IPS-11a (cell line): Measurements from ENCODE around the gene TGM3.

Source experiments
- H3K4me3 ChIP-seq: one replicate; pipeline ENCODE4 v1.5.1; 2013; ENCODE audit warnings: low read depth, low read length, control low read depth

The TGM3 gene

DNA sequence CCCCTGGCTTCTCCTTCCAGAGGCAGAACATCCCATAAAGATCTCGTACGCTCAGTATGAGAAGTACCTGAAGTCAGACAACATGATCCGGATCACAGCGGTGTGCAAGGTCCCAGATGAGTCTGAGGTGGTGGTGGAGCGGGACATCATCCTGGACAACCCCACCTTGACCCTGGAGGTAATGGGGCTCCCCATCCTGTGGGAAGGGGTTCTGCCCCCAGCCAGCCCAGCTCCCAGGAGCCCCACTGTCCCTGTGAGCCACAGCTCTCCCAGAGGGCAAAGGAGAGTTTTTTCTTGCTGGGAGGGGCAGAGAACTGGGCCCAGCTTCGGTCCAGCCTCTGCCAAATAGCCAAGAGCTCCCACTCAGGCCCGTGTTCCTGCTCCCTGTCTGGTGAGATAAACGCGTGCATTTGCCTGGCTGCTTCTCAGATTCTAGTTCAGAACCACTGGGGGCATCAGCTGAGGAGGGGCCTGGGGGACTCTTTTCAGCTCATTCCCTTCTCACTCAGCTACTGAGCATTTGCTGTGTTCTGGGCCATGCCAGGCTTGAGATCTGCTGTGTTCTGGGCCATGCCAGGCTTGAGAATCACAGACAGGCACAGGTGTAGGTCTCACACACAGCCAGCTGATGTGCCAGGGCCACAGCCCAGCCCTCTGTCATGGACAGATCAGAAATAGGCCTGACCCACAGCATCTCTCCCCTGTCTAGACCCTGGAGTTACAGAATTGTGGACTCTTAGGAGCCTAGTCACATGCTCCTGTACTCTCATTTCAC, 39.5 kb downstream of the TGM3 start:
- H3K4me3 ChIP-seq = no peak overlapping the region

DNA sequence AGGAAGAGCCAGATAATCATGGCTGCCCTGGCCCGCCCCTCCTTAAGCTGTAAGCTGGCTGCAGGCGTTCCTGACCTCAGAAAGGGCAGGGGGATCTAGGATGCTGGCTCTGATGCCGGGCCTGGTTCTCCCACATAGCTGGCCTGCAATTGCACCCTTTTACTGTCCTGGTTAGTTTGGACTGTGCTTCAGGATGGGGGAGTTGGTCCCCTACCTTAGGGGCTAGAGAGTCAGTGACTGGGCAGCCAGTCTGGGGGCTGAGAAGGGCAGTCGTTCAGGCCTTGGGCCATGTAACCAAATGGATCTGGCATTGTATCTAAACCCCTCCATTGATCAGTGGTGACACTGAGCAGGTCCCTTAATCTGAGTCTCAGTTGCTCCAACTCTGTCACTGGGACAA, 40.7 kb downstream of the TGM3 start:
- H3K4me3 ChIP-seq = no peak overlapping the region

DNA sequence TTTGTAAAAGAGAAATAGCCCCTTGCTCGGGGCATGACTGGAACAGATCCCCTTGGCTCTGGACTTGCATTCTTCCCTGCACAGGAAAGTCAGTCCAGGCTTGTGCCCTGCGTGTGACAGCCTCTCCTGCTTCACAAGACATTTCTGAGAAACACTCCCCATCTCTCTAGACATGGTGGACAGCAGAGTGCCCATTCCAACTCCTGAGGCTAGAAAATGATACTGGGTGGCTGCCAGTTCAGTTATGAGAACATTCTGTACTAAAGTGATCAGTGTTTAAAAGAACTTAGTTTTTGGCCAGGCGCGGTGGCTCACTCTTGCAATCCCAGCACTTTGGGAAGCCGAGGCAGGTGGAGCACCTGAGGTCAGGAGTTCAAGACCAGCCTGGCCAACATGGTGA, 41.3 kb downstream of the TGM3 start:
- H3K4me3 ChIP-seq = no peak overlapping the region

DNA sequence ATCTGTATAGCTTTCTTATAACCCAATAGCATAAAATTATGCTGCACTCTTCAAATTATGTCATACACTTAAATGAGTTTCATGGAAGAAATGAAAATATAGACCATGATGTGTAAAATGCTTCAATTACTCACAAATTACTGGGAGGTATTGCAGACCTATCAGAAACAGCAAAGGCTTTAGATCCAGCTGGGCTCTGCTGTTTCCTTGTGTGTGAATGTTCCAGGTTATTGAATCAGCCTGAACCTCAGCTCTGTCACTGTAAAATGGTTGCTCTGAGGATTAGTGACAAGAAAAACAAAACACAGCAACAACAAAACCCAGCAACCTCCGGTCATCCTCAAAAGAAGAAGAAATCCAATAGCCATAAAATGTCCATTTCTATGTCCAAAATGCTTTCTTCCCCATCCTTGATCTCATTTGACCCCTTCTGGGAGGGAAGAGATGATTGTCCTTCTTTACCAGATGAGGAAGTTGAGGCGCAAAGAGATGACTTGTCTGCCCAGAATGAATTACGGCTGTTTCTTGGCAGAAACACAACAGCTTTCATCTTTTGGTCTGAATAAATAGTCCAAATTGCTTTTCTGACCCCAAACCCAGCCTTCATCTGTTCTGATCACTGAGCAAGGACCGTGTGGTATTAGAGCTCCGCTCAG, 42.7 kb downstream of the TGM3 start:
- H3K4me3 ChIP-seq = no peak overlapping the region

DNA sequence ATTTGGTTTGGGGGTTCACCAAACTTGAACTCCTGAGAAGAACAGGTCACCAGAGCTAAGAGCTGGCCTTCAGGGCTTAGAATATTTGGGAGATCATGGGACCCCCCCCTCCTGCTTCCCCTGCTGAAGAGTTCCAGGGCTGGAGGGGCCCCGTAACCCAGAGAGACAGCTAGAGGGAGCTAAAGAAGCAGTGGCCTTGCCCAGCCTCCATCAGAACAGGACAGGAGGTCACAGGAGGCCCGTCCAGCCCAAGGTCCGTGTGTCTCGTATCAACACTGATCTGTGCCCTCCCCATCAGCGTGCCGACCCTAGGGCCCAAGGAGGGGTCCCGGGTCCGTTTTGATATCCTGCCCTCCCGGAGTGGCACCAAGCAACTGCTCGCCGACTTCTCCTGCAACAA, 44.3 kb downstream of the TGM3 start:
- no peak overlapping the region for H3K4me3 ChIP-seq

DNA sequence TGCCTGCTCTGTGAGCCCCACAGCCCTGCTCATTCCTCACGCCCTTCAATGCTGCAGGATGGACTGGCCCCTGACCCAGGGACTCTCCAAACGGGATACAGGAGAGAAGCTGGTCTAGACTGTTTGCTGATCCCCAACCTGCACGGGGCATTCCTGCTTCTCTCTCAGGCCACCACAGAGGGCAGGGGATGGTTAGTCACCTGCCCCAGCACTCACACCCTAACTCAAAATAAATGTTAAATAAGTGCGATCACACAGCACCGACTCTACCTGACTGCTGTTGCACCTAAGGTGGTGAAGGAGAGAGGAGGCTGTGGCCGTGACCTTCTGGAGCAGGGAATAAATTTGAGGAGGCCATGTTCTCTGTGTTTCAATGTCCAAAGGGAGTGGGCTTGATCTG, 45.0 kb downstream of the TGM3 start:
- H3K4me3 ChIP-seq = no peak overlapping the region

DNA sequence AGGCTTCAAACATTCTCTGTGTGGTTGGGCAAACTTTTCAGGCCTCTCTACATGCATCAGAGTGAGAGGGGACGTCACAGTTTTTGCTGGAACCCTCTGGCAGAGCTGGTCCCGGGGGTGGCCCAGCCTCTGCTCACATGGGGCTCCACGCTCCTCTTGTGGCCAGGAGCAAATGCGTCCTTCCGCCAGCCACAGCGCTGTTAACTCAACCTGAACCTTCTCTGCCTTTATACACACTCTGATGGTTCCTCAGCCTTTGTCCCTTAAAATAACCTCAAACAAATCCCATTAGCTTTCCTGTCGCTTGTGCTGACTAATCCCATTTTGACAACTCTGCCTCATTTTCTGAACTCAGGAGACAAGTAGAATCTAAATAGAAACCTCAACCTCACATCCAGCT, 45.5 kb downstream of the TGM3 start:
- H3K4me3 ChIP-seq = no peak overlapping the region

DNA sequence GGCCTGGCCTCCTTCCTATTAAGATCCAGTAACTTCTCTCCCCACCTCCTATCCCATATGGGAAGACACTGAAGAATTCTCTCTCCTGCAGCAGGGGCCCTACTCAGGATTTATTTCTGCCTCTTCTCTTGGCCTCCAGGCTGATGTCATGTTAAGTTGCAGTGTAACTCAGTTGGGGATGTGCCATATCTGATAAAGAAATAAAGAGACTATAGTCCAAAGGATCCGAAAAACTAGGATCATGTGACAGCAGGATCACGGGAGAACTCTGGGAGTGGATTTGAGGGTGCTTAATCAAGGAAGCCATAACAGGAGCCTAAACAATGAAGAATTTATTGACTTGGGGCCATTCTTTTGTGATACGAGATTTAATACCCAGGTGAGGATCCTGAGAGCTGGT, 46.4 kb downstream of the TGM3 start:
- H3K4me3 ChIP-seq = no peak overlapping the region

DNA sequence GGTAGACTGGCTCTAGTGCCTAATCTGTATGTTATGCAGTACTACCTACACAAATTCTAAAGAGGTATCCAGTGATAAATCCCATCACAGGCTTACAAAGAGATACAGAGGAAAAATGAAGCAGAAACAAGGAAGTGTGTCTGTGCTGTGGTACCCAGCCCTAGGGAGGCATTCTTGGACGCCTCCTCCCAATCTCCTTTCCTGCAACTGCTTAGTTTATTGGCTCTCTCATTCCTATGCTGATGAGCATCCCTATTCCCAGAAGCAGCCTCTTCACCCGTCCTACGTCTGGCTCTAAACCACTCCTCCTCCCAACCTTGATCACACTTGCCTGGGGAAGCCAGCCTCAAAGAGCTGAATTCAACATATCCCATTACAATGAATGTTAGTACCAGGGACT, 50.4 kb downstream of the TGM3 start:
- no peak overlapping the region for H3K4me3 ChIP-seq

DNA sequence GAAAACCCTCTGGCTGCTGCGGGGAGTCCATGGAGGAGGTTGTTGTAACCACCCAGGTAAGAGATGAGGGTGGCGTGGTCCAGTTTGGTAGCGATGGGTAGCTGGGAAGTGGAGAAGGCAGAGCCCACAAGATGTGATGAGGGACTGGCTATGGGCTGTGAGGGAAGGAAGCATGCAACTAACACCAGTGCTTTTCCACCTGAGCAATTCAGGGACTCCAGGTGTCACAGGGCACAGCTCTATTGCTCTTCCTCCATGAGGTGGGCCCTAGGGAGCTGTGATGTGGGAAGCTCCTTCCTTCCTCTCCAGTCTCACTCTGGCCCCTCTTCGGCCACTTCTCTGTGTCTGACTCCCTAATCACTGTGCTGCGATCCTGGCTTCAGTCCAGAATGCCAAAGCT, 52.5 kb downstream of the TGM3 start:
- no peak overlapping the region for H3K4me3 ChIP-seq

DNA sequence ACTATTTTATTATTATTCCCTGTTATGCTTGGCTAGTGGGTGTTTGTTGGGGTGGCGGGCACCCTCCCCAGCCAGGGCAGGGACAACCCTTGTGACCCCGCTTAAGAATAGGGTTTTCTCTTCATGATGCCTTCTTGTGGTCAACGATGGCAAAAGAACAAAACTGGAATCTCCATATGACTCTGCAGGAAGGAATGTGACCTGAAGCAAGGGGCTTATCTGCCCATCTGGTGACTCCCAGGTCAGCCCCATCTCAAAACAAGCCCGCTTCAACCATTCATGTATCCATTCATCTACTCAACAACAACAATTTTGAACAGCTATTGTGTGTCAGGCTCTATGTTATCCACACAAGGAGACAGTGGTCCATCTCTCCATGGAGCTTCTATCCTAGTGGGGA, 54.0 kb downstream of the TGM3 start:
- no peak overlapping the region for H3K4me3 ChIP-seq

DNA sequence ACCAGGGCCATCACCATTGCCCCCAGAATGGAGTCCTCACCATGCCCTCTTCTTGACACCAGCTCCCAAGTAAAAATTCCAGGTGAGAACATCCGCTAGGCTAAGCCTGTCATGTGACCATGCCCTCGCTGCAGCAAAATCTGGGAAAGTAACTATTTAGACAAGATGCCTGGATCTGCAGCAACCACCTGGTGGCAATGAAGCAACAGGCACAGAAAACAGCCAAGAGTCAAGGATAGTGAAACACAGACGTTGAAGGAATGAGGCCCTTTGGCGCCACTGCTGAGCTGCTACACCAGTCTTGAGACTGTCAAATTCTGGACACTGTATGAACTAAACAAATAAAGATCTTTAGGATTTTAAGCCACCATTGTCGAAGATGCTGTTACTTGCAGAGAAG, 54.8 kb downstream of the TGM3 start:
- no peak overlapping the region for H3K4me3 ChIP-seq

DNA sequence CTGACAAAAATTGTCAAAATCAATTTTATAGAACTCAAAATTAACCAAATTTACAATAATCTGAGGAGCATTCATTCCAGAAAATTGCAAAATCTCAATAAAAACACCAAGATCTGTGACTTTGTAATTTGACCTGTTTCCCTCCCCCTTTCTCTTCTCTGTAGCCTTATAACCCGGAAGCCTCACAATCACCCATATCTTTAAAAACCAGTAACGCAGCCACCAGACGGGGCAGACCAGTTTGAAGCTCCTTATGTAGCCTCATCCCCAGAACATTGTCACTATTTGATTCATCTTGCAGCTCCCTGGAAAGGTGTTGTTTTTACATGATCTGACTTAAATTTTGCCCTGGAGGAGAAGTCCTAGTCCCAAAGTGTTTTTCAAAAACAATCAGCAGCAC, 57.4 kb downstream of the TGM3 start:
- H3K4me3 ChIP-seq = no peak overlapping the region

DNA sequence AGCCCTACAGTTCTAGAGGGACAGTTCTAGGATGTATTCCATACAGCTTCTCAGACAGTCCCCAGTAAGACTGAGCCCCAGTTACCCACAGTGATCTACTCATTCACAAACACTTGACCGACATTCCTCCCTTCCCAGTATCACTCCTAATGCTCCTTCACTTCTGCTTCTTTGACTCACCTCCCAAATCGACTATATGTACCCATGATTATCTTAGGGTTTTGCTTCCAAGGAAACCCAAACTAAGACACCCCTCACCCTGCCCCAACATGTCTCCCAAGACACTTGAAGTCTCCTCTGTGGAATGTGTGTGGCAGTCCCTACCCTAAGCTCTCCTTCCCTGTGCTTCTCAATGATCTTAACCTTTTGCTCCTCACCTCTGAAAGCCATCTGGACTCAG, 61.3 kb downstream of the TGM3 start:
- H3K4me3 ChIP-seq = no peak overlapping the region

DNA sequence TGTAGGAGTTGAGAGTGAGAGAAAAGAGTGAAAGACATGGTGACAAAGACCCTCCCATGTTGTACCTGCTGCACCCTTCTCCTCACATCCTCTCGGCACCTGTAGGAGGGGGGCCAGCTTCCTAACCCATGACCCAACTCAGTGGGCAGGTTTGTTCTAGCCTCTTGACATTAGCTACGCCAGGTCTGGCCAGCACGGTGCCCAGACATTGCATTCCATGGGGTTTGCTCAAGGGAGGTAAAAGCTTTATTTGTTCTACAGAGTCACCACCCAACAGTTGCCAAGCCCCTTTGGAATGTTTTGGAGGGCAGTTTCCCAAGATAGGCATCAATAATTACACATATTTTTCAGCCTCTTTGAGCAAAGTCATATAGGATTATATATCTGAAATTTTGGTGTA, 62.2 kb downstream of the TGM3 start:
- H3K4me3 ChIP-seq = no peak overlapping the region

DNA sequence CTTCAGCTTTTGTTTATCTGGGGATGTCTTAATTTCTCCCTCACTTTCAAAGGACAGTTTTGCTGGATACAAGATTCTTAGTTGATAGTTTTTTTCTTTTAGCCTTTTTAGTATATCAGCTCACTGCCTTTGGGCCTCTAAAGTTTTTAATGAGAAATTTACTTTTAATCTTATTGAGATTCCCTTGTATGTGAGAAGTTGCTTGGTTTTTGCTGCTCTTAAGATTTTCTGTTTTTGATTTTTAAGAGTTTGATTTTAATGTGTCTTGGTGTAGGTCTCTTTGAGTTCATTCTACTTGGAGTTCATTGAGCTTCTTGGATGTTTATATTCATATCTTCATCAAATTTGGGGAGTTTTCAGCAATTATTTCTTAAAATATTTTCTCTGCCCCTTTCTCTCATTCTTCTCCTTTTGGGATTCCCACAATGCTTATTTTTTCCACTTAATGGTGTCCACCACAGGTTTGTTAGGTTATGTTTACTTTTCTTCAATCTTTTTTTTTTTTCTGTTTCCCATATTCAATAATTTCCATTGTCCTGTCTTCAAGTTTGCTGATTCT, 65.3 kb downstream of the TGM3 start:
- H3K4me3 ChIP-seq = no peak overlapping the region

DNA sequence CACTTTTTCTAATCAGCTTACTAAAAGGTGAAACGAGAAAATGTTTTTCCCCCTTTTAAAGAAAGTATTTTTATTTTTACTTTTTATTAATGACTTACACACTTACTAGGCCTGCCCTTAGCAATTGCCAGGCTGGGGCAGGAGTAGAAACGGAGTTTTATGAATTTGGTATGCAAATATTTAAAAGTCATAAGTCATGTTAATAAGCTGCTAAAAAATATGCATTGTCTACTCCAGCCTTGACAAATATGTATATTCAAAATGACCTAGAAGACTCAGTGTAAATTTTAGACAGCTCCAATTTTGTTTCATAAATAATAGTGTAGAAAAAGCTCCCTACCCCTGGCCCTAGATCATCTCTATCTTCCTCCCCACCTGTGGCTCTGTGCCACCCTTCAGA, 67.4 kb downstream of the TGM3 start:
- no peak overlapping the region for H3K4me3 ChIP-seq

DNA sequence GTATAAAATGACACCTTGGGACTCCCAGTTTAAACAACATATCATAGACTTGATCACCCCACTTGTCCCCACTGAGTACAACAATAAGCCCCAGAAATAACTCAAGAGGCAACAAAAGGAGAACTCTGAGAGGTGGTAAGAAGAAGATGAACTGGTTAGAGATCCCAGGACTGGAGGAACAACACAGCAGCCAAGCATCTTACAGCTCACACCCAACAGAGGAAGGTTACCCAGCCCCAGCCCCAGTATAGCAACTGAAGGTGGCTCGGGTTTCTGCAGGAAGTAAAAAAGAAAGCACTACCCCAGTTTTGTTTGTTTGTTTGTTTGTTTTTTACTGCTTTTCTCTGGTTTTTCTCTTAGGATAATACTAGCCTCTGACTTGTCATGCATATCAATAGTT, 67.8 kb downstream of the TGM3 start:
- no peak overlapping the region for H3K4me3 ChIP-seq

DNA sequence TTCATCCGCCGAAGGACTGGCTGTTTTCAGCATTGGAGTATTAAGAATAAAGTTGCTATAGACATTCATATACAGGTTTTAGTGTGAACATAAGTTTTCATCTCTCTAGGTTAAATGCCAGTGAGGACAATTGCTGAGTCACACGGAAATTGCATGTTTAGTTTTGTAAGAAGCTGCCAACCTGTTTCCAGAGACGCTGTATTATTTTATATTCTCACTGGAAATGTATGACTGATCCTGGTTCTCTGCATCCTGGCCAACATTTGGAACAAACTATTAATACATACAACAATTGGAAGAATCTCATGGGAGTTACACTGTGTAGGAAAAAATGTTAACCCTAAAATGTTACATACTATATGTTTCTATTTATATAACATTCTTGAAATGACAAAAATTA, 68.2 kb downstream of the TGM3 start:
- H3K4me3 ChIP-seq = no peak overlapping the region

DNA sequence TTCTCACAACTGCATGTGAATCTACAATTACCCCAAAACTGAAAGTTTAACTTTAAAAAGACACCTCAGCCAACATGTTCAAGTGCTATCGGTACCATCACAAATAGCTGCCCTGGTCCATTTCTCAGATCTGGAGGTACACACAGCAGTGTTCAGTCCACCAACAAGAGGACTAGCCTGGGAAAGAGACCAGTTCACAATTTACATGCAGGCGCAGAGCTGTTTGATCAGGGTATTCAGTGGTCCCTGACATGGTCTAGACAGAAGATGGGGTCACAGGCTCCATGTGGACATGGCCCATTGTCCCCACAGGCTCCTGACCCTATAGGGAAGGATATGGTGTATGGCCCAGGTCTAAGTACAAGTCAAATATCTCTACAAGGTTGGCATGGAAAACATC, 69.3 kb downstream of the TGM3 start:
- H3K4me3 ChIP-seq = no peak overlapping the region

DNA sequence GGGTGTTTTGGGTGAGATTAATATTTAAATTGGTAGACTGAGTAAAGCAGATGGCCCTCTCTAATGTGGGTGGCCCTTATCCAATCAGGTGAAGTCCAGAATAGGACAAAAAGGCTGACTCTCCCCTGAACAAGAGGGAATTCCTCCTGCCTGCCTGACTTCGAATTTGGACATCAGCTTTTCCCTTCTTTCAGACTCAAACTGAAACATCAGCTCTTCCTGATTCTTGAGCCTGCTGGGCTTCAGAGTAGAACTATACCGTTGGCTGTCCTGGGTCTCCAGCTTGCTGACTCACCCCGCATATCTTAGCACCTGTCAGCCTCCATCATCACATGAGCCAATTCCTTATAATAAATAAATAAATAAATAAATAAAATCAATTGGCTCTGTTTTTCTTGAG, 69.9 kb downstream of the TGM3 start:
- no peak overlapping the region for H3K4me3 ChIP-seq

DNA sequence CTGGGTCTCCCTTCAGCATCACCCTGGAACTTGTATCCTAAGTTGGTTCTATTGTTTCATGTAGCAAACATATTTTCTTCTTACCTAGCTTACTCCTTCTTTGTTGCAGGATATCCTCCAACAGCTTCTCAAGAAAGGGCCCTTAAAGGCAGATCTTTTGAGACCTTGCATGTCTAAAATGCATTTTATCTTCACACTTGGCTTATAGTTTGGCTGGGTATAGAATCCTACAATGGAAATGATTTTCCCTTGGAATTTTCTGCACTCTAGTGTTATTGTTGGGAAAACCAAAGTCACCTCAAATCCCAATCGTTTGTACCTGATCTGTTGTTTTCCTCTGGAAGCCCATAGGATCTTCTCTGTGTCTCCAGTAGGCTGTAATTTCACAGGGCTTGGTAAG, 72.8 kb downstream of the TGM3 start:
- H3K4me3 ChIP-seq = no peak overlapping the region

DNA sequence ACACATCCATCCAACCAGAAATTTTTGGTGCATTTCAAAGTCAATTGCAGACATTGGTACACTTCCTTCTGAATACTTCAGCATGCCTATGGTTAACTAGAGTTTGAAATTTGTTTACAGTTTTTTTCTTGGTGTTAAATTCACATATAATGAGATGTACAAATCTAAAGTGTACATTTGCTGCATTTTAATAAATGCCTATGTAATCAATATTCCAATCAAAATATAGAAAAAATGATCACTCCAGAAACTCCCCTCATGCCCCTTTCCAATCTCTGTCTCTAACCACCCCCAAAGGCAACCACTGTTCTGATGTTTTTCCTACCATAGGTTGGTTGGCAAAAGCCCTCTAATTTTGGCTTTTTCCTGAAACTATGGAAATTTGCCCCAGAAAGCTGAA, 77.3 kb downstream of the TGM3 start:
- H3K4me3 ChIP-seq = no peak overlapping the region
